ENCODE data around the gene RABEP1. TPM values are rescaled to one million over a fixed set of nuclear protein-coding genes. Genes with fewer than 3 reads are reported as not detected.
"Not testable (repeated sequence)": the region's sequence is repeated elsewhere in the genome, so short reads cannot be mapped to it uniquely, and the experiment has no call there.

Gene RABEP1
- total RNA-seq, 1 donor from 2014 or later, result 33.4 TPM

DNA sequence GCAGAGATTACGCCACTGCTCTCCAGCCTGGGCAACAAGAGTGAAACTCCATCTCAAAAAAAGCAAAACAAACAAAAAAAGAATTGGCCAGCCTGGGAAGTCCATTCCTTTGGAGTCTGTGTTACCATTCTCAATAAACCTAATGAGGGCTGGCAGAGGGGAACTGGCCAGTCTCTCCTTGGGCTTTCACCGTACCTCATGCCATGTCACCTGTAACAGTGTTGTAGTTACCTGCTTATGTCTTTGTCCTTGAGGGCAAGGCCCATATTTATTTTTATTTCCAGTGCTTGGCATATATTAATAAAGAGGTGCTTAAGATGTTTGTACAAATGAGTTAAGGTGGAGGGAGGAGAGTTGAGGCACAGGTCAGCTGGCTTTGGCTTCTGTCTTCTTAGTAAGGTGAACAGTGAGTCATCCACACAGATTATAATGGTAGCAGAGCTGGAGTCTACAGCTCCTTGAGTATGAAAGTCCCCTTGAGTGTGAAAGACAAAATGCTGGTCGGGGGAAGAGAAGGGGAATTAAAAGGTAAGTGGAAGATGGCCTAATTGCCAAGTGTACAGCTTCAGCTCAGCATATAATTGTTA, 148.4 kb downstream of the RABEP1 start:
- TF ChIP-seq POLR2AphosphoS5 (IDR thresholded peaks at IDR 0.05; ENCODE audit: insufficient read depth in 1 of 2, low read depth in 1 of 2), result no peak
- TF ChIP-seq POLR2A (IDR thresholded peaks at IDR 0.05), result no peak
- TF ChIP-seq CTCF (IDR thresholded peaks at IDR 0.05), result no peak
- peaks cover 3 to 96% of the 10 kb centered on the region in 2 donors for H3K36me3 ChIP-seq
- H3K4me3 ChIP-seq, result no peak overlapping the region
- intact Hi-C loops (cut with DNase I), result no loop called here
- no peaks in the 10 kb centered on the region for H3K9me3 ChIP-seq
- no peak overlapping the region for H3K27ac ChIP-seq
- DNase-seq (ENCODE audit: extremely low spot score in 2 of 2), result no peak
- no peaks in the 10 kb centered on the region for H3K4me1 ChIP-seq
- H3K27me3 ChIP-seq, result no peaks in the 10 kb centered on the region

DNA sequence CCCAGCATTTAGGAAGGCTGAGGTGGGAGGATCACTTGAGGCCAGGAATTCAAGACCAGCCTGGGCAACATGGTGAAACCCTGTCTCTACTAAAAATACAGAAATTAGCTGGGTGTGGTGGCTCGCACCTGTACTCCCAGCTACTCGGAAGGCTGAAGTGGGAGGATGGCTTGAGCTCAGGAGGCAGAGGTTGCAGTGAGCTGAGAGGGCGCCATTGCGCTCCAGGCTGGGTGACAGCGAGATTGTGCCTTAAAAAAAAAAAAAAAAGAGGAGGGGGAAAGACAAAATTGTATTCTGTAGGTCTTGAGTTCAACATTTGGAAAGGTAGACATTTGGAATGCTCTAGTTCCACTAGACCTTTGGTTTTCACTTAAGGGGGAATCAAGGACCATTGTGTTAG, 149.2 kb downstream of the RABEP1 start:
- intact Hi-C loops (cut with DNase I); DNase-seq (ENCODE audit: extremely low spot score in 2 of 2); H3K27ac ChIP-seq; H3K4me1 ChIP-seq; H3K9me3 ChIP-seq; H3K4me3 ChIP-seq; H3K27me3 ChIP-seq: not testable (repeated sequence)
- peaks cover 3 to 90% of the 10 kb centered on the region in 2 donors for H3K36me3 ChIP-seq

DNA sequence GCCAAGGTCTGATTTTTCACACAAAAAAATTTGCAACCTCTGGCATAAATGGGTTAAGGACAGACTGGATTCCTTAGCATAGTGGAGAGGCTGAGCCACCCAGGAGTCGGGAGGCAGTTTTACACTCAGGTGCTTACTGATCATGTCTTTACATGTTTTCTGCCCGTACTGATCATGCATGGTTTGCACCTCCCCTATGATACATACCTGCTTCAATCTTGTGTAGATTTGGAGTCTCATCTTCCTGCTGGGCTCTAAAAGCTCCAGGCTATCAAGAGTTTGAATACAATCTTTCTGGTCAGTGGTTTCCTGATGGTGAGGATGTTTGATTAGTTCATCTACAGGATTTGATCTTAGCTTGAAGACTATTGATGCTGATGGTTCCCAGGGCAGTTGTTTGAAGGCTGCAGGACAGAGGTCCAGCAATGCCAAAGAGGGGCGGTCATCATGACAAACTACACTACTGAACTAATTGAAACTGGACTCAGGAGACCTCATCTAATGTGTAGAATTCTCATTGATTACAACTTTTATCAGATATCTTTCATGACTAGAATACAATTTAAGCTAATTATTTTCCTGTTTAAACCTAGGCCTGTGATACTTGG, 150.0 kb downstream of the RABEP1 start:
- no peak overlapping the region for H3K4me3 ChIP-seq

DNA sequence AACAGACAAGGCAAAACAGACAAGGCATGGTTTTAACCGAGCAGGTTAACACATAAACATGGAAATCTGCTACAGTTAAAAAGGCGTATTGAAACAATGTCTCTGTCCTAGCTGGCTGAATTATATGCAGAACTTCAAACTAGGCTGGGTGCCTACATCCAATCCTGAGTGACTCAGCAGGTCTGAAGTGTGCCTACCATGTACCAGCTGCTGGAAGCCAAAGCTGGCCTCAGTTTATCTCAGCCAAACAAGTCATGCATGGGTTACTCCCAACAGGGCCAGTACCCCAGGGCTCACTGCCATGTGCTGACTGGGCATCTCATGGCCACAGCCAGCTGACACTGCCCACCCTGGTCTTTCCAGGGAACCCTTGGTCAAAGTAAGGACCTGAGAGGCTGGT, 152.9 kb downstream of the RABEP1 start:
- Histone ChIP-seq H3K4me1 (peaks cover 30% of the 10 kb centered on the region), H3K27ac (no peak overlapping the region), H3K9me3 (no peaks in the 10 kb centered on the region), H3K36me3 (peaks cover 3 to 56% of the 10 kb centered on the region in 2 donors), H3K27me3 (no peaks in the 10 kb centered on the region), H3K4me3 (no peak overlapping the region)
- DNase-seq (ENCODE audit: extremely low spot score in 2 of 2), result no peak
- TF ChIP-seq CTCF (IDR thresholded peaks at IDR 0.05) (no peak), POLR2AphosphoS5 (IDR thresholded peaks at IDR 0.05; ENCODE audit: insufficient read depth in 1 of 2, low read depth in 1 of 2) (no peak), POLR2A (IDR thresholded peaks at IDR 0.05) (no peak)
- intact Hi-C loops (cut with DNase I), result no loop called here

More for the DNA sequence above, 150.0 kb downstream of the RABEP1 start:
- Histone ChIP-seq H3K27ac (no peak overlapping the region), H3K9me3 (no peaks in the 10 kb centered on the region), H3K27me3 (no peaks in the 10 kb centered on the region), H3K4me1 (peaks cover 8% of the 10 kb centered on the region), H3K36me3 (peaks cover 3 to 83% of the 10 kb centered on the region in 2 donors)
- TF ChIP-seq POLR2A (IDR thresholded peaks at IDR 0.05) (no peak), CTCF (IDR thresholded peaks at IDR 0.05) (no peak), POLR2AphosphoS5 (IDR thresholded peaks at IDR 0.05; ENCODE audit: insufficient read depth in 1 of 2, low read depth in 1 of 2) (no peak)
- DNase-seq (ENCODE audit: extremely low spot score in 2 of 2), result no peak
- intact Hi-C loops (cut with DNase I), result no loop called here

Other genes starting within 250 kb of the RABEP1 start
- 0.49 TPM for gene SLC52A1, start 246.9 kb upstream of the RABEP1 start, total RNA-seq
- 3.4 TPM for gene ZFP3, start 203.8 kb upstream of the RABEP1 start, total RNA-seq
- 4.9 TPM for gene ZNF232, start 170.4 kb upstream of the RABEP1 start, total RNA-seq
- 0.49 TPM for gene USP6, start 166.3 kb upstream of the RABEP1 start, total RNA-seq
- 13.8 TPM for gene ZNF594, start 90.4 kb upstream of the RABEP1 start, total RNA-seq
- gene SCIMP, start 47.4 kb upstream of the RABEP1 start, total RNA-seq, result 2.2 TPM
- gene NUP88, start 137.4 kb downstream of the RABEP1 start, total RNA-seq, result 72.2 TPM
- gene RPAIN, start 137.9 kb downstream of the RABEP1 start, total RNA-seq, result 43.5 TPM
- gene C1QBP, start 156.9 kb downstream of the RABEP1 start, total RNA-seq, result 97.0 TPM
- 14.0 TPM for gene DHX33, start 186.7 kb downstream of the RABEP1 start, total RNA-seq
- gene DERL2, start 203.9 kb downstream of the RABEP1 start, total RNA-seq, result 23.1 TPM
- gene MIS12, start 204.3 kb downstream of the RABEP1 start, total RNA-seq, result 9.3 TPM